HTERT RPE-1 (cell line): ENCODE results near the gene SSPN.

Source experiments
- in situ Hi-C: fragments of 300-500 bp; cut with MboI; formaldehyde crosslinking; loops from 4 replicates; pipeline ENCODE4 v1.14.3; 2020; ENCODE audit warnings: low sequenced_read_pairs

The SSPN gene

GRCh38 chr12:26185532-26186320 is 9.6 kb upstream of the SSPN start:
- in situ Hi-C loops, result no loop called here

- in situ Hi-C loops, result no loop called here
Measured at GRCh38 chr12:26187014-26187798, 8.2 kb upstream of the SSPN start.

GRCh38 chr12:26188127-26188526 is 7.2 kb upstream of the SSPN start:
- in situ Hi-C loops, result no loop called here

GRCh38 chr12:26188641-26189040 is 6.7 kb upstream of the SSPN start:
- in situ Hi-C loops, result no loop called here

- in situ Hi-C loops, result no loop called here
Measured at GRCh38 chr12:26192142-26192541, 3.2 kb upstream of the SSPN start.

- in situ Hi-C loops, result no loop called here
Measured at GRCh38 chr12:26193539-26193938, 1.8 kb upstream of the SSPN start.

GRCh38 chr12:26195641-26196420 is 458 bp downstream of the SSPN start:
- in situ Hi-C loops, result no loop called here

- in situ Hi-C loops, result no loop called here
Measured at GRCh38 chr12:26196421-26196716, 996 bp downstream of the SSPN start.

GRCh38 chr12:26197832-26198231 is 2.5 kb downstream of the SSPN start:
- in situ Hi-C loops, result no loop called here

GRCh38 chr12:26198742-26199141 is 3.4 kb downstream of the SSPN start:
- in situ Hi-C loops, result no loop called here

GRCh38 chr12:26203167-26203780 is 7.9 kb downstream of the SSPN start:
- in situ Hi-C loops, result no loop called here

- in situ Hi-C loops, result no loop called here
Measured at GRCh38 chr12:26204612-26205289, 9.4 kb downstream of the SSPN start.

- in situ Hi-C loops, result no loop called here
Measured at GRCh38 chr12:26205298-26205697, 9.9 kb downstream of the SSPN start.

- in situ Hi-C loops, result no loop called here
Measured at GRCh38 chr12:26205941-26206340, 10.6 kb downstream of the SSPN start.

- in situ Hi-C loops, result no loop called here
Measured at GRCh38 chr12:26211331-26211730, 16.0 kb downstream of the SSPN start.

- in situ Hi-C loops, result no loop called here
Measured at GRCh38 chr12:26212396-26212795, 17.0 kb downstream of the SSPN start.

- in situ Hi-C loops, result no loop called here
Measured at GRCh38 chr12:26212988-26213387, 17.6 kb downstream of the SSPN start.

GRCh38 chr12:26214121-26214520 is 18.7 kb downstream of the SSPN start:
- in situ Hi-C loops, result no loop called here

- in situ Hi-C loops, result no loop called here
Measured at GRCh38 chr12:26219736-26220135, 24.4 kb downstream of the SSPN start.

- in situ Hi-C loops, result no loop called here
Measured at GRCh38 chr12:26224657-26225056, 29.3 kb downstream of the SSPN start.

- in situ Hi-C loops, result no loop called here
Measured at GRCh38 chr12:26226122-26226521, 30.7 kb downstream of the SSPN start.
